Measurements from ENCODE around the gene SF3B4.
"Not testable (repeated sequence)": the region's sequence is repeated elsewhere in the genome, so short reads cannot be mapped to it uniquely, and the experiment has no call there.

- not testable (repeated sequence) for TF ChIP-seq CTCF, POLR2A (IDR thresholded peaks at IDR 0.05)
These were observed 40.5 kb downstream of the SF3B4 start for GRCh38 chr1:149887196-149887455.
